WTC11 (cell line): ENCODE measurements around the gene RIOX2. TPM values are rescaled to one million over a fixed set of nuclear protein-coding genes. Genes with fewer than 3 reads are reported as not detected.

ENCODE experiments used
- ATAC-seq: fragments of 200-7000 bp; cut with Tn5 transposase; 2 replicates; pipeline ENCODE4 v1.10.0; 2021; ENCODE audit warnings: mild to moderate bottlenecking, moderate library complexity
- CTCF ChIA-PET: fragments of 300-600 bp; sonication (Branson Sonifier 250); formaldehyde crosslinking; loops from one replicate; lab custom pipeline; 2021; ENCODE audit warnings: antibody characterized with exemption; lab: Charles Lee
- POLR2A ChIA-PET: fragments of 350-600 bp; sonication (Branson Sonifier 250); formaldehyde crosslinking; loops from one replicate; lab custom pipeline; 2021; ENCODE audit warnings: antibody characterized with exemption; lab: Charles Lee
- DNase-seq: peaks from one replicate; pipeline ENCODE4 v3.0.0; 2021; ENCODE audit warnings: low spot score
- H3K27ac Mint-ChIP-seq: 2 replicates; pipeline ENCODE4 v1.8.0; 2021; ENCODE audit warnings: mixed read lengths
- H3K27me3 Mint-ChIP-seq: 2 replicates; pipeline ENCODE4 v1.8.0; 2021; ENCODE audit warnings: low read depth, mild to moderate bottlenecking, moderate library complexity, mixed read lengths
- H3K36me3 Mint-ChIP-seq: 2 replicates; pipeline ENCODE4 v1.8.0; 2021; ENCODE audit warnings: mixed read lengths
- H3K4me1 Mint-ChIP-seq: 2 replicates; pipeline ENCODE4 v1.8.0; 2022; ENCODE audit warnings: mixed read lengths
- H3K4me3 Mint-ChIP-seq: 2 replicates; pipeline ENCODE4 v1.8.0; 2021; ENCODE audit warnings: mild to moderate bottlenecking, moderate library complexity, mixed read lengths
- H3K9me3 Mint-ChIP-seq: 2 replicates; pipeline ENCODE4 v1.8.0; 2021; ENCODE audit warnings: mixed read lengths
- CREM ChIP-seq: sonication (generic); formaldehyde crosslinking; IDR thresholded peaks from 2 replicates; pipeline ENCODE4 v1.8.1; 2022; ENCODE audit warnings: mild to moderate bottlenecking, missing genetic modification reagents, moderate library complexity
- ELF4 ChIP-seq: sonication (generic); formaldehyde crosslinking; IDR thresholded peaks from 2 replicates; pipeline ENCODE4 v1.8.1; 2022; ENCODE audit warnings: low read depth, mild to moderate bottlenecking, moderate library complexity, missing genetic modification reagents
- FOXK1 ChIP-seq: sonication (generic); formaldehyde crosslinking; IDR thresholded peaks from 2 replicates; pipeline ENCODE4 v1.8.0; 2022; ENCODE audit warnings: mild to moderate bottlenecking, moderate library complexity, missing genetic modification reagents
- GTF2I ChIP-seq: fragments of 250-450 bp; sonication (Bioruptor Pico); conservative IDR thresholded peaks from 2 replicates; pipeline ENCODE4 v1.4.0; 2021; ENCODE audit warnings: mild to moderate bottlenecking
- JAZF1 ChIP-seq: fragments of 250-450 bp; sonication (Bioruptor Pico); IDR thresholded peaks from 2 replicates; pipeline ENCODE4 v1.9.0; 2021; ENCODE audit warnings: moderate library complexity, mild to moderate bottlenecking, inconsistent platforms
- JUN ChIP-seq: sonication (generic); formaldehyde crosslinking; IDR thresholded peaks from 2 replicates; pipeline ENCODE4 v1.8.0; 2023; ENCODE audit warnings: mild to moderate bottlenecking, missing genetic modification reagents
- NFE2L1 ChIP-seq: sonication (generic); formaldehyde crosslinking; IDR thresholded peaks from 2 replicates; pipeline ENCODE4 v1.8.1; 2023; ENCODE audit warnings: missing genetic modification reagents
- SP1 ChIP-seq: sonication (generic); formaldehyde crosslinking; conservative IDR thresholded peaks from 2 replicates; pipeline ENCODE4 v1.8.1; 2022; ENCODE audit warnings: missing genetic modification reagents
- TEAD1 ChIP-seq: sonication (generic); formaldehyde crosslinking; IDR thresholded peaks from 2 replicates; pipeline ENCODE4 v1.8.0; 2022; ENCODE audit warnings: mild to moderate bottlenecking, missing genetic modification reagents
- ZNF232 ChIP-seq: sonication (generic); formaldehyde crosslinking; IDR thresholded peaks from 2 replicates; pipeline ENCODE4 v1.8.0; 2022; ENCODE audit warnings: mild to moderate bottlenecking, missing genetic modification reagents
- ZNF416 ChIP-seq: fragments of 250-450 bp; sonication (Bioruptor Pico); IDR thresholded peaks from 2 replicates; pipeline ENCODE4 v1.9.0; 2021; ENCODE audit warnings: mild to moderate bottlenecking, inconsistent platforms
- total RNA-seq: library from RNA; stranded (reverse); gene quantifications from 3 replicates; pipeline ENCODE4 v1.2.3, GENCODE V29; 2021
- TF ChIP-seq, protein P1 (sequence below): sonication (generic); formaldehyde crosslinking; IDR thresholded peaks from 2 replicates; pipeline ENCODE4 v1.8.0; 2022; ENCODE audit warnings: missing genetic modification reagents
- TF ChIP-seq, protein P2 (sequence below): fragments of 200-600 bp; IDR thresholded peaks from 2 replicates; pipeline ENCODE4 v1.8.0; 2022; ENCODE audit warnings: antibody characterized with exemption
- TF ChIP-seq, protein P3 (sequence below): sonication (generic); formaldehyde crosslinking; IDR thresholded peaks from 2 replicates; pipeline ENCODE4 v1.8.1; 2022; ENCODE audit warnings: low read depth, missing genetic modification reagents, borderline replicate concordance
- TF ChIP-seq, protein P4 (sequence below): sonication (generic); formaldehyde crosslinking; IDR thresholded peaks from 2 replicates; pipeline ENCODE4 v1.8.1; 2023; ENCODE audit warnings: mild to moderate bottlenecking, missing genetic modification reagents, moderate library complexity
- TF ChIP-seq, protein P5 (sequence below): sonication (generic); formaldehyde crosslinking; IDR thresholded peaks from 2 replicates; pipeline ENCODE4 v1.8.1; 2022; ENCODE audit warnings: low read depth, mild to moderate bottlenecking, moderate library complexity, missing genetic modification reagents, borderline replicate concordance
- TF ChIP-seq, protein P6 (sequence below): sonication (generic); formaldehyde crosslinking; IDR thresholded peaks from 2 replicates; pipeline ENCODE4 v1.8.0; 2023; ENCODE audit warnings: missing genetic modification reagents
- TF ChIP-seq, protein P7 (sequence below): sonication (generic); formaldehyde crosslinking; IDR thresholded peaks from 2 replicates; pipeline ENCODE4 v1.8.0; 2023; ENCODE audit warnings: missing genetic modification reagents, mild to moderate bottlenecking, borderline replicate concordance

The RIOX2 gene
- total RNA-seq, 1 experiment from 2014 or later: 11.0 TPM

DNA sequence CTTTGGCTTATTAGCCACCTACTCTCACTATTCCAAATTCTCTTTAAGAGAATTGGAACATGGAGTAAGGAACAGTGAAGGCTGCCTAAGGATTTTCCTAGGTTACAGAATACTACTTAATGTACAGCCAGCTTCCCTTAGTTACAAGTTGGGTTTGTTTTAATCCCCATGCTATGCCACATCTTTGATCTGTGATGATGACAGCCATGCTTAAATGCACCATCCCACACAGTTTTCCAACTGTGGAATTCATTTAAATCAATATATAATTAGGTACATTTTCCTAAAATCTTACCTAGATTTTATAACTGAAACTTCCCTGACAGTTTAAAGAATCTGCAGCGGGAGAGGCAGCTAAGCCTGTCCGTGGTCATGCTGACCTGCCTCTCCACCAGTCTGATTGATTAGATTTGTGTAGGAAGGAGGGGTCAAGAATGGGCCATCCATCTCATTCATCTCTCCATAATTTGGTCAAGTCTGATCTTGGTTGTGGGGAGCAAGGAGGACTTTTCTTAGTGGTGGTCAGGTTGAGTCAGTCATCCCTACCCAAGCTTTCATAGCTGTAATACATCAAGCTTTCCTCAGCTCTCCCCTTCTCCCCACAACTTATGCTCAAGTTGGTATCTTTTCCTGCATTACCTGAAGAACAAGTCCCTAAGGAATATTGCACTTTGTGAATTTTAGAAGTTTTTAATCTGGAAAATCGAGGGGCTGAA is 37.1 kb downstream of the RIOX2 start:
- DNase-seq: no peak
- H3K4me1 Mint-ChIP-seq: no peaks in the 10 kb centered on the region
- TF ChIP-seq JAZF1 (CRISPR knock-in tag) (no peak), NFE2L1 (CRISPR knock-in tag) (no peak)
- TF ChIP-seq, protein P1, sequence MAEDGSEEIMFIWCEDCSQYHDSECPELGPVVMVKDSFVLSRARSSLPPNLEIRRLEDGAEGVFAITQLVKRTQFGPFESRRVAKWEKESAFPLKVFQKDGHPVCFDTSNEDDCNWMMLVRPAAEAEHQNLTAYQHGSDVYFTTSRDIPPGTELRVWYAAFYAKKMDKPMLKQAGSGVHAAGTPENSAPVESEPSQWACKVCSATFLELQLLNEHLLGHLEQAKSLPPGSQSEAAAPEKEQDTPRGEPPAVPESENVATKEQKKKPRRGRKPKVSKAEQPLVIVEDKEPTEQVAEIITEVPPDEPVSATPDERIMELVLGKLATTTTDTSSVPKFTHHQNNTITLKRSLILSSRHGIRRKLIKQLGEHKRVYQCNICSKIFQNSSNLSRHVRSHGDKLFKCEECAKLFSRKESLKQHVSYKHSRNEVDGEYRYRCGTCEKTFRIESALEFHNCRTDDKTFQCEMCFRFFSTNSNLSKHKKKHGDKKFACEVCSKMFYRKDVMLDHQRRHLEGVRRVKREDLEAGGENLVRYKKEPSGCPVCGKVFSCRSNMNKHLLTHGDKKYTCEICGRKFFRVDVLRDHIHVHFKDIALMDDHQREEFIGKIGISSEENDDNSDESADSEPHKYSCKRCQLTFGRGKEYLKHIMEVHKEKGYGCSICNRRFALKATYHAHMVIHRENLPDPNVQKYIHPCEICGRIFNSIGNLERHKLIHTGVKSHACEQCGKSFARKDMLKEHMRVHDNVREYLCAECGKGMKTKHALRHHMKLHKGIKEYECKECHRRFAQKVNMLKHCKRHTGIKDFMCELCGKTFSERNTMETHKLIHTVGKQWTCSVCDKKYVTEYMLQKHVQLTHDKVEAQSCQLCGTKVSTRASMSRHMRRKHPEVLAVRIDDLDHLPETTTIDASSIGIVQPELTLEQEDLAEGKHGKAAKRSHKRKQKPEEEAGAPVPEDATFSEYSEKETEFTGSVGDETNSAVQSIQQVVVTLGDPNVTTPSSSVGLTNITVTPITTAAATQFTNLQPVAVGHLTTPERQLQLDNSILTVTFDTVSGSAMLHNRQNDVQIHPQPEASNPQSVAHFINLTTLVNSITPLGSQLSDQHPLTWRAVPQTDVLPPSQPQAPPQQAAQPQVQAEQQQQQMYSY (CRISPR knock-in tag): no peak
- TF ChIP-seq, protein P2, sequence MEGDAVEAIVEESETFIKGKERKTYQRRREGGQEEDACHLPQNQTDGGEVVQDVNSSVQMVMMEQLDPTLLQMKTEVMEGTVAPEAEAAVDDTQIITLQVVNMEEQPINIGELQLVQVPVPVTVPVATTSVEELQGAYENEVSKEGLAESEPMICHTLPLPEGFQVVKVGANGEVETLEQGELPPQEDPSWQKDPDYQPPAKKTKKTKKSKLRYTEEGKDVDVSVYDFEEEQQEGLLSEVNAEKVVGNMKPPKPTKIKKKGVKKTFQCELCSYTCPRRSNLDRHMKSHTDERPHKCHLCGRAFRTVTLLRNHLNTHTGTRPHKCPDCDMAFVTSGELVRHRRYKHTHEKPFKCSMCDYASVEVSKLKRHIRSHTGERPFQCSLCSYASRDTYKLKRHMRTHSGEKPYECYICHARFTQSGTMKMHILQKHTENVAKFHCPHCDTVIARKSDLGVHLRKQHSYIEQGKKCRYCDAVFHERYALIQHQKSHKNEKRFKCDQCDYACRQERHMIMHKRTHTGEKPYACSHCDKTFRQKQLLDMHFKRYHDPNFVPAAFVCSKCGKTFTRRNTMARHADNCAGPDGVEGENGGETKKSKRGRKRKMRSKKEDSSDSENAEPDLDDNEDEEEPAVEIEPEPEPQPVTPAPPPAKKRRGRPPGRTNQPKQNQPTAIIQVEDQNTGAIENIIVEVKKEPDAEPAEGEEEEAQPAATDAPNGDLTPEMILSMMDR: no peak
- TF ChIP-seq, protein P3, sequence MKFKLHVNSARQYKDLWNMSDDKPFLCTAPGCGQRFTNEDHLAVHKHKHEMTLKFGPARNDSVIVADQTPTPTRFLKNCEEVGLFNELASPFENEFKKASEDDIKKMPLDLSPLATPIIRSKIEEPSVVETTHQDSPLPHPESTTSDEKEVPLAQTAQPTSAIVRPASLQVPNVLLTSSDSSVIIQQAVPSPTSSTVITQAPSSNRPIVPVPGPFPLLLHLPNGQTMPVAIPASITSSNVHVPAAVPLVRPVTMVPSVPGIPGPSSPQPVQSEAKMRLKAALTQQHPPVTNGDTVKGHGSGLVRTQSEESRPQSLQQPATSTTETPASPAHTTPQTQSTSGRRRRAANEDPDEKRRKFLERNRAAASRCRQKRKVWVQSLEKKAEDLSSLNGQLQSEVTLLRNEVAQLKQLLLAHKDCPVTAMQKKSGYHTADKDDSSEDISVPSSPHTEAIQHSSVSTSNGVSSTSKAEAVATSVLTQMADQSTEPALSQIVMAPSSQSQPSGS (CRISPR knock-in tag): no peak
- TF ChIP-seq, protein P4, sequence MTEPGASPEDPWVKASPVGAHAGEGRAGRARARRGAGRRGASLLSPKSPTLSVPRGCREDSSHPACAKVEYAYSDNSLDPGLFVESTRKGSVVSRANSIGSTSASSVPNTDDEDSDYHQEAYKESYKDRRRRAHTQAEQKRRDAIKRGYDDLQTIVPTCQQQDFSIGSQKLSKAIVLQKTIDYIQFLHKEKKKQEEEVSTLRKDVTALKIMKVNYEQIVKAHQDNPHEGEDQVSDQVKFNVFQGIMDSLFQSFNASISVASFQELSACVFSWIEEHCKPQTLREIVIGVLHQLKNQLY (CRISPR knock-in tag): no peak
- ATAC-seq: no peak
- ChIA-PET POLR2A (no interaction called here), CTCF (no interaction called here)
- no peaks in the 10 kb centered on the region for H3K9me3 Mint-ChIP-seq
- peaks cover 22% of the 10 kb centered on the region for H3K36me3 Mint-ChIP-seq
- no peak overlapping the region for H3K27ac Mint-ChIP-seq
- H3K4me3 Mint-ChIP-seq: no peak overlapping the region
- H3K27me3 Mint-ChIP-seq: no peaks in the 10 kb centered on the region

DNA sequence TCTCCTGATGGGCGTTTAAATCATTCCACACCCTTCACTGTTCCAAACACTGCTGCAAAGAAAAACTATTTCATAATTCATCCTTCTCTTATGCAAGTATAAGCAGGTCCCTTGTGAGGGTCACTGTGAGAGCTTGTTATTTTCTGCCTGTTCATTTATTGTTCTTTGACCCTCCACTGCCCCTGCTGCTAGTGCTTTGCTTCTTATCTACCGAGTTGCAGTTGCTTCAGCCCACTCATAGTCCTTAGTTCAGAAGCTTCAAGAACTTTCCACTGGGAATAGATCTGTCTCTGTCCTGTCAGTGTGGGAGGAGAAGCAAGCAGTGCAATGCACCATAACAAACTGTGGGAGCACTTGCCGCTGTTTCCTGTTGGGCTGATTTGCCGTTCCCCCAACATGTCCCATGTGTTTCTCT is 39.8 kb downstream of the RIOX2 start:
- POLR2A ChIA-PET: no interaction called here
- Mint-ChIP-seq H3K27ac (no peak overlapping the region), H3K27me3 (no peaks in the 10 kb centered on the region), H3K9me3 (no peaks in the 10 kb centered on the region), H3K4me3 (no peak overlapping the region), H3K4me1 (no peaks in the 10 kb centered on the region), H3K36me3 (peaks cover 21% of the 10 kb centered on the region)
- TF ChIP-seq TEAD1 (no peak), ELF4 (no peak), ZNF416 (CRISPR knock-in tag) (no peak)
- CTCF ChIA-PET: no interaction called here
- no peak for DNase-seq
- no peak for ATAC-seq

DNA sequence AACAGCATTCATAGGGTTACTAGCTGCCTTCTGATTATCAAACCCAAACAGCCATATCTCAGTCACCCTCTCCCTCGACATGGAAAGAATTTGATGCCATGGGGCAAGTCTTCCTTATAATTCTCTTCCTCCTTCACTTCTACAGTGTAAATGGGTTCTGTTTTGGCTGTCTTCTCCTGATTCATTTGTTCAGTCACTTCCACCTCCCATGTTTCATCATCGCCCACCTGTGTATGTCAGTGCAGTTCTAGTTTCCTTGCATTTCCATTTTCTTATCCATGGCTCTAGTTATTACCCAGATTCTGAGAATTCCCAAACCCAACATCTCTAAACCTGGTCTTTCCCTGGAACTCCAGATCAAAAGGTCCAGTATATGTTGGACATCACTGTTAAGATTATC is 41.0 kb downstream of the RIOX2 start:
- no peak for DNase-seq
- Mint-ChIP-seq H3K4me3 (no peak overlapping the region), H3K36me3 (peaks cover 15% of the 10 kb centered on the region), H3K27me3 (no peaks in the 10 kb centered on the region), H3K4me1 (no peaks in the 10 kb centered on the region), H3K9me3 (no peaks in the 10 kb centered on the region), H3K27ac (no peak overlapping the region)
- ChIA-PET CTCF (no interaction called here), POLR2A (no interaction called here)
- no peak for ATAC-seq
- TF ChIP-seq FOXK1 (CRISPR knock-in tag) (no peak), ZNF232 (CRISPR knock-in tag) (no peak), JUN (no peak), ELF4 (no peak), GTF2I (CRISPR knock-in tag) (no peak), SP1 (CRISPR knock-in tag) (no peak), CREM (CRISPR knock-in tag) (no peak)
- TF ChIP-seq, protein P5, sequence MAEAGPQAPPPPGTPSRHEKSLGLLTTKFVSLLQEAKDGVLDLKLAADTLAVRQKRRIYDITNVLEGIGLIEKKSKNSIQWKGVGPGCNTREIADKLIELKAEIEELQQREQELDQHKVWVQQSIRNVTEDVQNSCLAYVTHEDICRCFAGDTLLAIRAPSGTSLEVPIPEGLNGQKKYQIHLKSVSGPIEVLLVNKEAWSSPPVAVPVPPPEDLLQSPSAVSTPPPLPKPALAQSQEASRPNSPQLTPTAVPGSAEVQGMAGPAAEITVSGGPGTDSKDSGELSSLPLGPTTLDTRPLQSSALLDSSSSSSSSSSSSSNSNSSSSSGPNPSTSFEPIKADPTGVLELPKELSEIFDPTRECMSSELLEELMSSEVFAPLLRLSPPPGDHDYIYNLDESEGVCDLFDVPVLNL (CRISPR knock-in tag): no peak
- TF ChIP-seq, protein P6, sequence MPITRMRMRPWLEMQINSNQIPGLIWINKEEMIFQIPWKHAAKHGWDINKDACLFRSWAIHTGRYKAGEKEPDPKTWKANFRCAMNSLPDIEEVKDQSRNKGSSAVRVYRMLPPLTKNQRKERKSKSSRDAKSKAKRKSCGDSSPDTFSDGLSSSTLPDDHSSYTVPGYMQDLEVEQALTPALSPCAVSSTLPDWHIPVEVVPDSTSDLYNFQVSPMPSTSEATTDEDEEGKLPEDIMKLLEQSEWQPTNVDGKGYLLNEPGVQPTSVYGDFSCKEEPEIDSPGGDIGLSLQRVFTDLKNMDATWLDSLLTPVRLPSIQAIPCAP (CRISPR knock-in tag): no peak
- TF ChIP-seq, protein P7, sequence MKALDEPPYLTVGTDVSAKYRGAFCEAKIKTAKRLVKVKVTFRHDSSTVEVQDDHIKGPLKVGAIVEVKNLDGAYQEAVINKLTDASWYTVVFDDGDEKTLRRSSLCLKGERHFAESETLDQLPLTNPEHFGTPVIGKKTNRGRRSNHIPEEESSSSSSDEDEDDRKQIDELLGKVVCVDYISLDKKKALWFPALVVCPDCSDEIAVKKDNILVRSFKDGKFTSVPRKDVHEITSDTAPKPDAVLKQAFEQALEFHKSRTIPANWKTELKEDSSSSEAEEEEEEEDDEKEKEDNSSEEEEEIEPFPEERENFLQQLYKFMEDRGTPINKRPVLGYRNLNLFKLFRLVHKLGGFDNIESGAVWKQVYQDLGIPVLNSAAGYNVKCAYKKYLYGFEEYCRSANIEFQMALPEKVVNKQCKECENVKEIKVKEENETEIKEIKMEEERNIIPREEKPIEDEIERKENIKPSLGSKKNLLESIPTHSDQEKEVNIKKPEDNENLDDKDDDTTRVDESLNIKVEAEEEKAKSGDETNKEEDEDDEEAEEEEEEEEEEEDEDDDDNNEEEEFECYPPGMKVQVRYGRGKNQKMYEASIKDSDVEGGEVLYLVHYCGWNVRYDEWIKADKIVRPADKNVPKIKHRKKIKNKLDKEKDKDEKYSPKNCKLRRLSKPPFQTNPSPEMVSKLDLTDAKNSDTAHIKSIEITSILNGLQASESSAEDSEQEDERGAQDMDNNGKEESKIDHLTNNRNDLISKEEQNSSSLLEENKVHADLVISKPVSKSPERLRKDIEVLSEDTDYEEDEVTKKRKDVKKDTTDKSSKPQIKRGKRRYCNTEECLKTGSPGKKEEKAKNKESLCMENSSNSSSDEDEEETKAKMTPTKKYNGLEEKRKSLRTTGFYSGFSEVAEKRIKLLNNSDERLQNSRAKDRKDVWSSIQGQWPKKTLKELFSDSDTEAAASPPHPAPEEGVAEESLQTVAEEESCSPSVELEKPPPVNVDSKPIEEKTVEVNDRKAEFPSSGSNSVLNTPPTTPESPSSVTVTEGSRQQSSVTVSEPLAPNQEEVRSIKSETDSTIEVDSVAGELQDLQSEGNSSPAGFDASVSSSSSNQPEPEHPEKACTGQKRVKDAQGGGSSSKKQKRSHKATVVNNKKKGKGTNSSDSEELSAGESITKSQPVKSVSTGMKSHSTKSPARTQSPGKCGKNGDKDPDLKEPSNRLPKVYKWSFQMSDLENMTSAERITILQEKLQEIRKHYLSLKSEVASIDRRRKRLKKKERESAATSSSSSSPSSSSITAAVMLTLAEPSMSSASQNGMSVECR (CRISPR knock-in tag): no peak
